Measurements from ENCODE around the gene UBE2K.
"Not testable (repeated sequence)": the region's sequence is repeated elsewhere in the genome, so short reads cannot be mapped to it uniquely, and the experiment has no call there.

The UBE2K gene

DNA sequence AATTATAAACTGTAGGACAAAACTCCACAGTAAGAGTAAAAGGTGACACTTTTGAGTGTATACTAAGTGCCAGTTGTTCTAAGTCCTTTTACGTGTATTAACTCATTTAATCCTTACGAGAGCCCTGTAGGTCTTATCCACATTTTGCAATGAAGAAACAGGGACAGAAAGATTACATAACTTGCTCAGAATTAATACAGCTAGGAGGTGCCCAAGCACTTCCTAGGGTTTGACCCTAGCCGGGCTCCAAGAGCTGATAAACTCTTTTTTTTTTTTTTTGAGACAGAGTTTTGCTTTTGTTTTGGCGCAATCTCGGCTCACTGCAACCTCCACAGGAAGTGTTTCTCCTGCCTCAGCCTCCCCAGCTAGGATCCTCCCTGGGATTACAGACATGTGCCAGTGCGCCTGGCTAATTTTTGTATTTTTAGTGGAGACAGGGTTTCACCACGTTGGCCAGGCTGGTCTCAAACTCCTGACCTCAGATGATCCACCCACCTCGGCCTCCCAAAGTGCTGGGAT, 110.4 kb downstream of the UBE2K start:
- DNase-seq (ENCODE audit: low read depth): no peak

DNA sequence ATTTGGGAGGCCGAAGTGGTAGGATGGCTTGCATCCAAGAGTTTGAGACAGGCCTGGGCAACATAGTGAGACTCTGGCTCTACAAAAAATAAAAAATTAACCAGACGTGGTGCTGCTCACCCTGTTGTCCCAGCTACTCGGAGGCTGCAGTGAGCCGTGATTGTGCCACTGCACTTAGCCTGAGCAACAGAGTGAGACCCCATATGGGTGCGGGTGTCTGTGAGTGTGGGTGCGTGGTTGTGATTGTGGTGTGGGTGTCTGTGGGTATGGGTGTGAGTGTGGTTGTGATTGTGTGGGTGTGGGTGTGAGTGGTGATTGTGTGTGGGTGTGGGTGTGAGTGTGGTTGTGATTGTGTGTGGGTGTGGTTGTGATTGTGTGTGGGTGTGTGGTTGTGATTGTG, 114.6 kb downstream of the UBE2K start:
- DNase-seq (ENCODE audit: low read depth): no peak

GRCh38 chr4:39813033-39813432, 115.1 kb downstream of the UBE2K start:
- DNase-seq (ENCODE audit: low read depth): not testable (repeated sequence)

- DNase-seq (ENCODE audit: low read depth): not testable (repeated sequence)
These were observed 115.8 kb downstream of the UBE2K start for GRCh38 chr4:39813761-39814160.

- DNase-seq (ENCODE audit: low read depth): no peak
These were observed 116.7 kb downstream of the UBE2K start for GRCh38 chr4:39814403-39815185.

GRCh38 chr4:39818646-39819045, 120.7 kb downstream of the UBE2K start:
- DNase-seq (ENCODE audit: low read depth): no peak

DNA sequence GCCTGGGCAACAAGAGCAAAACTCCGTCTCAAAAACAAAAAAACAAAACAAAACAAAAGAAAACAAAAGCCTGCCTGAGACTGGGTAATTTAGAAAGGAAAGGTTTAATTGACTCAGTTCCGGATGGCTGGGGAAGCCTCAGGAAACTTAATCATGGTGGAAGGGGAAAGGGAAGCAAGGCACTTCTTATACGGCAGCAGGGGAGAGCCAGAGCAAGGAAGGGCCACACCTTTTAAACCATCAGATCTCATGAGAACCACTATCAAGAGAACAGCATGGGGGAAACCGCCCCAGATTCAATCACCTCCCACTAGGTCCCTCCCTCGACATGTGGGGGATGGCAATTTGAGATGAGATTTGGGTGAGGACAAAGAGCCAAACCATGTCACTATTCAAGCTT, 122.2 kb downstream of the UBE2K start:
- DNase-seq (ENCODE audit: low read depth): no peak

GRCh38 chr4:39821951-39822350, 124.0 kb downstream of the UBE2K start:
- no peak for DNase-seq (ENCODE audit: low read depth)

- DNase-seq (ENCODE audit: low read depth): no peak
These were observed 124.7 kb downstream of the UBE2K start for GRCh38 chr4:39822662-39823061.

GRCh38 chr4:39823191-39823590, 125.3 kb downstream of the UBE2K start:
- no peak for DNase-seq (ENCODE audit: low read depth)

GRCh38 chr4:39825090-39825489, 127.2 kb downstream of the UBE2K start:
- DNase-seq (ENCODE audit: low read depth): no peak

GRCh38 chr4:39825741-39826231, 127.8 kb downstream of the UBE2K start:
- DNase-seq (ENCODE audit: low read depth): no peak

Measured in non-pigmented ciliary epithelial cell (primary cell).